ENCODE results near the gene KDM8.
"Not testable (repeated sequence)": the region's sequence is repeated elsewhere in the genome, so short reads cannot be mapped to it uniquely, and the experiment has no call there.

KDM8 gene

GRCh38 chr16:27248036-27248435, 44.7 kb downstream of the KDM8 start:
- H3K9ac ChIP-seq (ENCODE audit: low read length in 5 of 5), result no peak overlapping the region
- no peak overlapping the region for H3K27ac ChIP-seq (ENCODE audit: low read depth, low read length)
- H3K9me3 ChIP-seq (ENCODE audit: control insufficient read depth in 5 of 5, low read length in 5 of 5), result no peaks in the 10 kb centered on the region
- no peak overlapping the region for H3K4me3 ChIP-seq (ENCODE audit: low read depth in 1 of 5, low read length in 5 of 5)
- peaks cover 0 to under 1% (median 0%) of the 10 kb centered on the region in 5 donors for H3K36me3 ChIP-seq (ENCODE audit: control insufficient read depth in 5 of 5, insufficient read depth in 5 of 5, low read length in 5 of 5)
- no peaks in the 10 kb centered on the region for H3K27me3 ChIP-seq (ENCODE audit: control insufficient read depth in 5 of 5, insufficient read depth in 4 of 5, low read length in 5 of 5)
- H3K4me1 ChIP-seq (ENCODE audit: control insufficient read depth in 5 of 5, insufficient read depth in 5 of 5, low read length in 5 of 5), result peaks cover 13 to 30% (median 29%) of the 10 kb centered on the region in 5 donors

DNA sequence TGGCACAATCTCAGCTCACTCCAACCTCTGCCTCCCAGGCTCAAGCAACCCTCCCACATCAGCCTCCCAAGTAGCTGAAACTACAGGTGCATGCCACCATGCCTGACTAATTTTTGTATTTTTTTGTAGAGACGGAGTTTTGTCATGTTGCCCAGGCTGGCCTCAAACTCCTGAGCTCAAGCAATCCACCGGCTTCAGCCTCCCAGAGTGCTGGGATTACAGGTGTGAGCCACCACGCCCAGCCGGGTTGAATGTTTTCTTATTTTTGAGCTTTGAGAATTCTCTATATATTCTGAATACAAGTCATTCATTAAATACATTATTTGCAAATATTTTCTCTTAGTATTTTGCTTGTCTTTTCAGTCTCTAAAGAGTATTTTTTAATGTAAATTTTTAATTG, 45.6 kb downstream of the KDM8 start:
- H3K9ac ChIP-seq (ENCODE audit: low read length in 5 of 5); H3K36me3 ChIP-seq (ENCODE audit: control insufficient read depth in 5 of 5, insufficient read depth in 5 of 5, low read length in 5 of 5); H3K9me3 ChIP-seq (ENCODE audit: control insufficient read depth in 5 of 5, low read length in 5 of 5); H3K4me3 ChIP-seq (ENCODE audit: low read depth in 1 of 5, low read length in 5 of 5); H3K27ac ChIP-seq (ENCODE audit: low read depth, low read length); H3K27me3 ChIP-seq (ENCODE audit: control insufficient read depth in 5 of 5, insufficient read depth in 4 of 5, low read length in 5 of 5): not testable (repeated sequence)
- H3K4me1 ChIP-seq (ENCODE audit: control insufficient read depth in 5 of 5, insufficient read depth in 5 of 5, low read length in 5 of 5), result peaks cover 9 to 21% (median 20%) of the 10 kb centered on the region in 5 donors

DNA sequence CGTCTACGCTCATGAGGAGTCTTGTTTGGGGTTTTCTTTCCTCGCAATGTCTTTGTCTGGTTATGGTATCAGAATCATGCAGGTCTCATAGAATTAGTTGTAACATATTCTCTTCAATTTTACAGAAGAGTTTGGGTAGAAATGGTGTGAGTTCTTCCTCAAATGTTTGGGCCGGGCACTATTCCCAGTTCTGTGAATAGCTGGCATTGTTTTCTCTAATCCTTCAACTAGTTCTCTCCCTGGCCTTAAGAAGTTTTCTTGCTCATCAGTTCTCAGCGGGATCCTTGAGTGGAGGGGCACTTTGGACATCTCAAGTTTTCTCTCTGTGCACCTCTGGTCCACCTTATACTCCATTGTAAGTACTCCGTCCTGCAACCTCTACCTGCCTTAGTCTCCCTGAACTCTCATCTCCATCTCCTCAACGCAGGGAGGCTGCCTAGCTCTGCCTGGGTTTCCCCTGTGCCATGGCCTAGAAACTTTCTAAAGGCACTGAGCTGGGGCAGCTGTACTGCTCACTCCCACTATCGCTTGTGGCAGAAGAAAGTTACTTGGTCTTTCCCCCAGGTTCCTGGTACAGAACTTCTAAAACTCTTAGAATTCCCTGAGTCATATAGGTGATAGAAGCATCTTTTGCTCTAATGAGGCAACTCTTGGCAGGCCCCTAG, 48.3 kb downstream of the KDM8 start:
- H3K4me1 ChIP-seq (ENCODE audit: control insufficient read depth in 5 of 5, insufficient read depth in 5 of 5, low read length in 5 of 5), result peaks cover 0 to 5% (median 0%) of the 10 kb centered on the region in 5 donors
- no peak overlapping the region for H3K27ac ChIP-seq (ENCODE audit: low read depth, low read length)
- no peak overlapping the region for H3K9ac ChIP-seq (ENCODE audit: low read length in 5 of 5)
- H3K9me3 ChIP-seq (ENCODE audit: control insufficient read depth in 5 of 5, low read length in 5 of 5), result no peaks in the 10 kb centered on the region
- peaks cover 12 to 19% (median 14%) of the 10 kb centered on the region in 5 donors for H3K36me3 ChIP-seq (ENCODE audit: control insufficient read depth in 5 of 5, insufficient read depth in 5 of 5, low read length in 5 of 5)
- no peaks in the 10 kb centered on the region for H3K27me3 ChIP-seq (ENCODE audit: control insufficient read depth in 5 of 5, insufficient read depth in 4 of 5, low read length in 5 of 5)
- no peak overlapping the region for H3K4me3 ChIP-seq (ENCODE audit: low read depth in 1 of 5, low read length in 5 of 5)

- Histone ChIP-seq H3K27ac (ENCODE audit: low read depth, low read length) (no peak overlapping the region), H3K27me3 (ENCODE audit: control insufficient read depth in 5 of 5, insufficient read depth in 4 of 5, low read length in 5 of 5) (no peaks in the 10 kb centered on the region), H3K9ac (ENCODE audit: low read length in 5 of 5) (no peak overlapping the region), H3K4me1 (ENCODE audit: control insufficient read depth in 5 of 5, insufficient read depth in 5 of 5, low read length in 5 of 5) (peaks cover 0 to 7% (median 0%) of the 10 kb centered on the region in 5 donors), H3K9me3 (ENCODE audit: control insufficient read depth in 5 of 5, low read length in 5 of 5) (no peaks in the 10 kb centered on the region), H3K4me3 (ENCODE audit: low read depth in 1 of 5, low read length in 5 of 5) (no peak overlapping the region), H3K36me3 (ENCODE audit: control insufficient read depth in 5 of 5, insufficient read depth in 5 of 5, low read length in 5 of 5) (peaks cover 14 to 25% (median 17%) of the 10 kb centered on the region in 5 donors)
Observed at GRCh38 chr16:27252206-27252585, 48.9 kb downstream of the KDM8 start.

DNA sequence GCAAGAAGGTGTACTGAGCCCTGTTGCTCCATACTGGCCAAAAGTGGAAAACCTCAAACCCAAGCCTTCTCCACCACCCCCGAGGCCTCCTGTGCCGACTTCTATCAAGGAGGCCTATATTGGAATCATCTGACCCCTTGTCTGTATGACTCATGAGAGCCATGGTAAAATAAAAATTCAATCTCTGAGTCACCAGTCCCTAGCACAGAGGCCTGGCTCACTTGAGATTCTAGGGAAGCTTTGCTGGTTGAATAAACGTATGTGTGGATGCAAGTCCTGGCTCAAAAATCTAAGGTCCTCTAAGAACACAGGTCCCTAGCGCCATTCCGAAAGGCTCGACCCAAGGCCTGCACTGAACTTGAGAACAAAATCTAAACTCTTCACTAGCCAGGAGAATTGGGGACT, 50.2 kb downstream of the KDM8 start:
- no peak overlapping the region for H3K4me3 ChIP-seq (ENCODE audit: low read depth in 1 of 5, low read length in 5 of 5)
- H3K27ac ChIP-seq (ENCODE audit: low read depth, low read length), result no peak overlapping the region
- peaks cover 14 to 26% (median 19%) of the 10 kb centered on the region in 5 donors for H3K36me3 ChIP-seq (ENCODE audit: control insufficient read depth in 5 of 5, insufficient read depth in 5 of 5, low read length in 5 of 5)
- H3K9ac ChIP-seq (ENCODE audit: low read length in 5 of 5), result no peak overlapping the region
- no peaks in the 10 kb centered on the region for H3K27me3 ChIP-seq (ENCODE audit: control insufficient read depth in 5 of 5, insufficient read depth in 4 of 5, low read length in 5 of 5)
- H3K4me1 ChIP-seq (ENCODE audit: control insufficient read depth in 5 of 5, insufficient read depth in 5 of 5, low read length in 5 of 5), result peaks cover 0 to 19% (median 0%) of the 10 kb centered on the region in 5 donors
- H3K9me3 ChIP-seq (ENCODE audit: control insufficient read depth in 5 of 5, low read length in 5 of 5), result no peaks in the 10 kb centered on the region

GRCh38 chr16:27254262-27254811, 51.0 kb downstream of the KDM8 start:
- no peaks in the 10 kb centered on the region for H3K27me3 ChIP-seq (ENCODE audit: control insufficient read depth in 5 of 5, insufficient read depth in 4 of 5, low read length in 5 of 5)
- peaks cover 0 to 26% (median 0%) of the 10 kb centered on the region in 5 donors for H3K4me1 ChIP-seq (ENCODE audit: control insufficient read depth in 5 of 5, insufficient read depth in 5 of 5, low read length in 5 of 5)
- no peaks in the 10 kb centered on the region for H3K9me3 ChIP-seq (ENCODE audit: control insufficient read depth in 5 of 5, low read length in 5 of 5)
- no peak overlapping the region for H3K9ac ChIP-seq (ENCODE audit: low read length in 5 of 5)
- no peak overlapping the region for H3K4me3 ChIP-seq (ENCODE audit: low read depth in 1 of 5, low read length in 5 of 5)
- H3K36me3 ChIP-seq (ENCODE audit: control insufficient read depth in 5 of 5, insufficient read depth in 5 of 5, low read length in 5 of 5), result peaks cover 14 to 26% (median 19%) of the 10 kb centered on the region in 5 donors
- no peak overlapping the region for H3K27ac ChIP-seq (ENCODE audit: low read depth, low read length)

GRCh38 chr16:27256861-27257260, 53.5 kb downstream of the KDM8 start:
- Histone ChIP-seq H3K9me3 (ENCODE audit: control insufficient read depth in 5 of 5, low read length in 5 of 5) (no peaks in the 10 kb centered on the region), H3K9ac (ENCODE audit: low read length in 5 of 5) (no peak overlapping the region), H3K27ac (ENCODE audit: low read depth, low read length) (no peak overlapping the region), H3K36me3 (ENCODE audit: control insufficient read depth in 5 of 5, insufficient read depth in 5 of 5, low read length in 5 of 5) (peaks cover 14 to 26% (median 19%) of the 10 kb centered on the region in 5 donors), H3K27me3 (ENCODE audit: control insufficient read depth in 5 of 5, insufficient read depth in 4 of 5, low read length in 5 of 5) (no peaks in the 10 kb centered on the region), H3K4me3 (ENCODE audit: low read depth in 1 of 5, low read length in 5 of 5) (no peak overlapping the region), H3K4me1 (ENCODE audit: control insufficient read depth in 5 of 5, insufficient read depth in 5 of 5, low read length in 5 of 5) (peaks cover 0 to 27% (median 0%) of the 10 kb centered on the region in 5 donors)

- Histone ChIP-seq H3K4me1 (ENCODE audit: control insufficient read depth in 5 of 5, insufficient read depth in 5 of 5, low read length in 5 of 5) (peaks cover 0 to 27% (median 0%) of the 10 kb centered on the region in 5 donors), H3K4me3 (ENCODE audit: low read depth in 1 of 5, low read length in 5 of 5) (no peak overlapping the region), H3K9me3 (ENCODE audit: control insufficient read depth in 5 of 5, low read length in 5 of 5) (no peaks in the 10 kb centered on the region), H3K36me3 (ENCODE audit: control insufficient read depth in 5 of 5, insufficient read depth in 5 of 5, low read length in 5 of 5) (peaks cover 14 to 26% (median 19%) of the 10 kb centered on the region in 5 donors), H3K27me3 (ENCODE audit: control insufficient read depth in 5 of 5, insufficient read depth in 4 of 5, low read length in 5 of 5) (no peaks in the 10 kb centered on the region), H3K27ac (ENCODE audit: low read depth, low read length) (no peak overlapping the region), H3K9ac (ENCODE audit: low read length in 5 of 5) (no peak overlapping the region)
Observed at GRCh38 chr16:27257271-27257670, 53.9 kb downstream of the KDM8 start.

- Histone ChIP-seq H3K4me3 (ENCODE audit: low read depth in 1 of 5, low read length in 5 of 5) (no peak overlapping the region), H3K36me3 (ENCODE audit: control insufficient read depth in 5 of 5, insufficient read depth in 5 of 5, low read length in 5 of 5) (peaks cover 14 to 26% (median 19%) of the 10 kb centered on the region in 5 donors), H3K9ac (ENCODE audit: low read length in 5 of 5) (no peak overlapping the region), H3K27me3 (ENCODE audit: control insufficient read depth in 5 of 5, insufficient read depth in 4 of 5, low read length in 5 of 5) (no peaks in the 10 kb centered on the region), H3K27ac (ENCODE audit: low read depth, low read length) (peak overlapping the region; percentile 54), H3K4me1 (ENCODE audit: control insufficient read depth in 5 of 5, insufficient read depth in 5 of 5, low read length in 5 of 5) (peaks cover 0 to 27% (median 0%) of the 10 kb centered on the region in 5 donors), H3K9me3 (ENCODE audit: control insufficient read depth in 5 of 5, low read length in 5 of 5) (no peaks in the 10 kb centered on the region)
Observed at GRCh38 chr16:27258241-27258734, 55.0 kb downstream of the KDM8 start.

GRCh38 chr16:27259710-27260109, 56.4 kb downstream of the KDM8 start:
- Histone ChIP-seq H3K4me3 (ENCODE audit: low read depth in 1 of 5, low read length in 5 of 5) (no peak overlapping the region), H3K36me3 (ENCODE audit: control insufficient read depth in 5 of 5, insufficient read depth in 5 of 5, low read length in 5 of 5) (peaks cover 14 to 24% (median 19%) of the 10 kb centered on the region in 5 donors), H3K27me3 (ENCODE audit: control insufficient read depth in 5 of 5, insufficient read depth in 4 of 5, low read length in 5 of 5) (no peaks in the 10 kb centered on the region), H3K4me1 (ENCODE audit: control insufficient read depth in 5 of 5, insufficient read depth in 5 of 5, low read length in 5 of 5) (peaks cover 0 to 22% (median 0%) of the 10 kb centered on the region in 5 donors), H3K9ac (ENCODE audit: low read length in 5 of 5) (no peak overlapping the region), H3K9me3 (ENCODE audit: control insufficient read depth in 5 of 5, low read length in 5 of 5) (no peaks in the 10 kb centered on the region), H3K27ac (ENCODE audit: low read depth, low read length) (no peak overlapping the region)

All from subcutaneous abdominal adipose tissue (tissue), 5 donors.